ENCODE data around the gene CD101.
A peak's percentile ranks its signal among the peaks of the same experiment; 100 is the strongest.

Gene CD101

GRCh38 chr1:116991171-116991845 is 10.3 kb upstream of the CD101 start:
- TF ChIP-seq POLR2AphosphoS5 (IDR thresholded peaks at IDR 0.05; ENCODE audit: low read depth, low read length), result no peak
- no peak for TF ChIP-seq POU2F2 (IDR thresholded peaks at IDR 0.05; ENCODE audit: low read depth, low read length)
- TF ChIP-seq PAX5 (IDR thresholded peaks at IDR 0.05; ENCODE audit: insufficient read depth, low read length, severe bottlenecking), result no peak
- FAIRE-seq (no peak), DNase-seq (ENCODE audit: insufficient read length, low spot score) (no peak)

- TF ChIP-seq TAF1 (IDR thresholded peaks at IDR 0.05; ENCODE audit: low read depth, low read length) (no peak), PAX5 (IDR thresholded peaks at IDR 0.05; ENCODE audit: insufficient read depth, low read length, severe bottlenecking) (no peak), POLR2AphosphoS5 (IDR thresholded peaks at IDR 0.05; ENCODE audit: low read depth, low read length) (no peak), POU2F2 (IDR thresholded peaks at IDR 0.05; ENCODE audit: low read depth, low read length) (no peak), POLR2A (IDR thresholded peaks at IDR 0.05; ENCODE audit: low read depth, low read length) (no peak), SPI1 (IDR thresholded peaks at IDR 0.05; ENCODE audit: low read depth, low read length) (no peak)
- no peak for DNase-seq (ENCODE audit: insufficient read length, low spot score)
- FAIRE-seq, result no peak
Observed at GRCh38 chr1:116991918-116992317, 9.6 kb upstream of the CD101 start.

GRCh38 chr1:116993286-116993685 is 8.3 kb upstream of the CD101 start:
- TF ChIP-seq TAF1 (IDR thresholded peaks at IDR 0.05; ENCODE audit: low read depth, low read length), result no peak
- no peak for TF ChIP-seq SPI1 (IDR thresholded peaks at IDR 0.05; ENCODE audit: low read depth, low read length)
- no peak for TF ChIP-seq POLR2AphosphoS5 (IDR thresholded peaks at IDR 0.05; ENCODE audit: low read depth, low read length)
- TF ChIP-seq PAX5 (IDR thresholded peaks at IDR 0.05; ENCODE audit: insufficient read depth, low read length, severe bottlenecking), result no peak
- no peak for TF ChIP-seq POU2F2 (IDR thresholded peaks at IDR 0.05; ENCODE audit: low read depth, low read length)
- TF ChIP-seq POLR2A (IDR thresholded peaks at IDR 0.05; ENCODE audit: low read depth, low read length), result no peak
- FAIRE-seq, result no peak
- no peak for DNase-seq (ENCODE audit: insufficient read length, low spot score)

GRCh38 chr1:116994411-116994810 is 7.1 kb upstream of the CD101 start:
- TF ChIP-seq POU2F2 (IDR thresholded peaks at IDR 0.05; ENCODE audit: low read depth, low read length), result no peak
- no peak for TF ChIP-seq POLR2AphosphoS5 (IDR thresholded peaks at IDR 0.05; ENCODE audit: low read depth, low read length)
- TF ChIP-seq SPI1 (IDR thresholded peaks at IDR 0.05; ENCODE audit: low read depth, low read length), result no peak
- TF ChIP-seq TAF1 (IDR thresholded peaks at IDR 0.05; ENCODE audit: low read depth, low read length), result no peak
- no peak for TF ChIP-seq PAX5 (IDR thresholded peaks at IDR 0.05; ENCODE audit: insufficient read depth, low read length, severe bottlenecking)
- TF ChIP-seq POLR2A (IDR thresholded peaks at IDR 0.05; ENCODE audit: low read depth, low read length), result no peak
- FAIRE-seq (no peak), DNase-seq (ENCODE audit: insufficient read length, low spot score) (no peak)

GRCh38 chr1:116997066-116997465 is 4.5 kb upstream of the CD101 start:
- DNase-seq (ENCODE audit: insufficient read length, low spot score) (no peak), FAIRE-seq (no peak)
- TF ChIP-seq POU2F2 (IDR thresholded peaks at IDR 0.05; ENCODE audit: low read depth, low read length), result no peak
- no peak for TF ChIP-seq SPI1 (IDR thresholded peaks at IDR 0.05; ENCODE audit: low read depth, low read length)
- TF ChIP-seq POLR2A (IDR thresholded peaks at IDR 0.05; ENCODE audit: low read depth, low read length), result no peak
- no peak for TF ChIP-seq TAF1 (IDR thresholded peaks at IDR 0.05; ENCODE audit: low read depth, low read length)
- TF ChIP-seq POLR2AphosphoS5 (IDR thresholded peaks at IDR 0.05; ENCODE audit: low read depth, low read length), result no peak
- TF ChIP-seq PAX5 (IDR thresholded peaks at IDR 0.05; ENCODE audit: insufficient read depth, low read length, severe bottlenecking), result no peak

- no peak for FAIRE-seq
- no peak for DNase-seq (ENCODE audit: insufficient read length, low spot score)
- no peak for TF ChIP-seq SPI1 (IDR thresholded peaks at IDR 0.05; ENCODE audit: low read depth, low read length)
- TF ChIP-seq POLR2AphosphoS5 (IDR thresholded peaks at IDR 0.05; ENCODE audit: low read depth, low read length), result no peak
- no peak for TF ChIP-seq PAX5 (IDR thresholded peaks at IDR 0.05; ENCODE audit: insufficient read depth, low read length, severe bottlenecking)
- TF ChIP-seq POU2F2 (IDR thresholded peaks at IDR 0.05; ENCODE audit: low read depth, low read length), result no peak
- TF ChIP-seq TAF1 (IDR thresholded peaks at IDR 0.05; ENCODE audit: low read depth, low read length), result no peak
- no peak for TF ChIP-seq POLR2A (IDR thresholded peaks at IDR 0.05; ENCODE audit: low read depth, low read length)
Observed at GRCh38 chr1:116997636-116998035, 3.9 kb upstream of the CD101 start.

GRCh38 chr1:116999596-116999995 is 2.0 kb upstream of the CD101 start:
- TF ChIP-seq TAF1 (IDR thresholded peaks at IDR 0.05; ENCODE audit: low read depth, low read length) (no peak), SPI1 (IDR thresholded peaks at IDR 0.05; ENCODE audit: low read depth, low read length) (no peak), POLR2AphosphoS5 (IDR thresholded peaks at IDR 0.05; ENCODE audit: low read depth, low read length) (no peak), PAX5 (IDR thresholded peaks at IDR 0.05; ENCODE audit: insufficient read depth, low read length, severe bottlenecking) (no peak), POU2F2 (IDR thresholded peaks at IDR 0.05; ENCODE audit: low read depth, low read length) (no peak), POLR2A (IDR thresholded peaks at IDR 0.05; ENCODE audit: low read depth, low read length) (no peak)
- FAIRE-seq, result peak; percentile 76
- no peak for DNase-seq (ENCODE audit: insufficient read length, low spot score)

GRCh38 chr1:117000142-117000541 is 1.4 kb upstream of the CD101 start:
- peak; percentile 16 for FAIRE-seq
- no peak for DNase-seq (ENCODE audit: insufficient read length, low spot score)
- TF ChIP-seq POLR2AphosphoS5 (IDR thresholded peaks at IDR 0.05; ENCODE audit: low read depth, low read length), result no peak

GRCh38 chr1:117003223-117003875 is 1.8 kb downstream of the CD101 start:
- DNase-seq (ENCODE audit: insufficient read length, low spot score) (no peak), FAIRE-seq (no peak)
- TF ChIP-seq SPI1 (IDR thresholded peaks at IDR 0.05; ENCODE audit: low read depth, low read length), result 0 out of 2 replicates have a peak, but pooled peaks have one; percentile 4
- no peak for TF ChIP-seq POU2F2 (IDR thresholded peaks at IDR 0.05; ENCODE audit: low read depth, low read length)
- no peak for TF ChIP-seq POLR2AphosphoS5 (IDR thresholded peaks at IDR 0.05; ENCODE audit: low read depth, low read length)

- DNase-seq (ENCODE audit: insufficient read length, low spot score) (no peak), FAIRE-seq (no peak)
- no peak for TF ChIP-seq POLR2AphosphoS5 (IDR thresholded peaks at IDR 0.05; ENCODE audit: low read depth, low read length)
- TF ChIP-seq POLR2A (IDR thresholded peaks at IDR 0.05; ENCODE audit: low read depth, low read length), result no peak
- TF ChIP-seq SPI1 (IDR thresholded peaks at IDR 0.05; ENCODE audit: low read depth, low read length), result no peak
- TF ChIP-seq TAF1 (IDR thresholded peaks at IDR 0.05; ENCODE audit: low read depth, low read length), result no peak
- TF ChIP-seq POU2F2 (IDR thresholded peaks at IDR 0.05; ENCODE audit: low read depth, low read length), result no peak
- TF ChIP-seq PAX5 (IDR thresholded peaks at IDR 0.05; ENCODE audit: insufficient read depth, low read length, severe bottlenecking), result no peak
Observed at GRCh38 chr1:117007719-117008013, 6.1 kb downstream of the CD101 start.
